HG03135 (cell line): ENCODE results near the gene NOSTRIN.
"Not testable (repeated sequence)": the region's sequence is repeated elsewhere in the genome, so short reads cannot be mapped to it uniquely, and the experiment has no call there.

ENCODE experiments used
- ATAC-seq: cut with Tn5 transposase; IDR thresholded peaks from one replicate; pipeline ENCODE4 v1.9.1; 2021; ENCODE audit warnings: mild to moderate bottlenecking, moderate library complexity; ENCODE audit not compliant: unreplicated experiment

NOSTRIN gene

DNA sequence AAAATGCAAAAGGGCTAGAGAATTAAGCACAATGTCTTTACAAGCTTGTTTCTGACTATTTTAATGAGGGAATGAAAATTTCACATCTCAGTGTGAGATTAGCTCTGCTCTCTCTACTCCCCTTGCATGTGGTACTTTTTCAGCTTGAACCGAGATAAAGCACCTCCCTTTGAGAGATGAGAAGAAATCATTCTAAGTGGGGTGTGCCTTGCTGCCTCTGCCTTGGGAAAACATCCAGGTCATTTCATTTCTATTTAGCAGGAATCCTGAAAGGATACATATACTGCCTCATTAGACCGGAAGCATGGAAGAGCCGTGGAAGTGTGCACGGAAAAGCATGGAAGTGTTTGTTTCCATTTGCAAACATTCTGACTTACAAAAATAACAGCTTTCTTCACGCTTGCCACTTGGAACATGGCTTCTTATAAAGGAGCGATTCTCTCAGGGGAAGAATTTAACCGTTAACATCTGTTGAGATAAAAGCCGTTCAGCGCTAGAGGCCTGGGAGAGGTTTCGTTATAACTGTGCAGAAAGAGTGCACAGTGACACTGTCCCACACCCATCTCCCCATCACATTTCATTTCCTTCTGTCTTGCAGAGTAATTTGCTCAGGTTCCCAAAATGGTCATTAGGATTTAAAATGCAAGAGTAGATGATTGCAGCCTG is 16.7 kb downstream of the NOSTRIN start:
- no peak for ATAC-seq

DNA sequence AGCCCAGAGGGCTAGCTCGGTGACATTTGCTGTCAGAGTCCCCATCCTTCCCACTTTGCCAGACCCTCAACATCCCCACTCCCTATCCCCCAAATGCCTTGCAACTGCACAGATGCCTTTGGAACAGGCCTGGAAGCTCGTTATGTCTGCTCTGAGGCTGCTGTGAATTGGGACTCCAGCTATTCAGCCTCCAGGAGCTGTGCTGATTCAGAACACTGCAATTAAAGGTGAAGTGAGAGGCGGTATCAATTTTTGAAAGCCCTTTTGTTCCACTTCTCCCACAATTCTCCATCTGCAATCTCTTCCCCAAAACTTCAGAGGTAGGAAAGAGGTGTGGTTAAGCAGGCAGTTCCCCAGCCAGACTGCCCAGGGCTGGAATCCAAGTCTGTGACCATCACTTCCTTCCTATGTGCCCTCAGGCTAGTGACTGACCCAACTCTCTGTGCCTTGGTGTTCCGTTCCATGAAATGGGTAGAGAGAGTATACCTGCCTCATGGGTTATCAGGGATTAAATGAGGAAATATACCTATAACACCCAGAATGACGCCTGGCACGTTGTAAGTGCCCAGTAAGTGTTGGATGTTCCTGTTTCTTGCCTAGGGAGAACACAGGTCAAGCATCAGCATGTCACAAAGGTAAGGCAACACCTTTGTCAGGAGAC is 17.5 kb downstream of the NOSTRIN start:
- ATAC-seq: no peak

DNA sequence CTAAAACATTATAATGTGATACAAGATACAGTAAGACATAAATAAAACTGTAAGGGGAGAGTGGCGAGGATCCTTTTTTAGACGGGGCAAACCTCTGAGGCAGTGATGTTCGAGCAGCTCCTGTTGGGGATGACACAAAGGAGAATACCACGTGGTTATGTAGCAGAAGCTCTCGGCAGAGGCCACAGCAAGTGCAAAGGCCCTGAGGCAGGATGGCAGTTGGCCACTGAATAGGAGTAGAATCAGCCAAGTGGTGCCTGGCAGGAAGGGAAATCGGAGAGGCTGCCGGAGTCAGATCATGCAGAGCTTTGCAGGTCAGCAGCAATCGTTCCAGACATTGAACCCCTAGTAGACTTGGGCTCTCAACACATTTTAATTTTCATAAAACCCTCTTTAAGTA is 19.1 kb downstream of the NOSTRIN start:
- no peak for ATAC-seq

DNA sequence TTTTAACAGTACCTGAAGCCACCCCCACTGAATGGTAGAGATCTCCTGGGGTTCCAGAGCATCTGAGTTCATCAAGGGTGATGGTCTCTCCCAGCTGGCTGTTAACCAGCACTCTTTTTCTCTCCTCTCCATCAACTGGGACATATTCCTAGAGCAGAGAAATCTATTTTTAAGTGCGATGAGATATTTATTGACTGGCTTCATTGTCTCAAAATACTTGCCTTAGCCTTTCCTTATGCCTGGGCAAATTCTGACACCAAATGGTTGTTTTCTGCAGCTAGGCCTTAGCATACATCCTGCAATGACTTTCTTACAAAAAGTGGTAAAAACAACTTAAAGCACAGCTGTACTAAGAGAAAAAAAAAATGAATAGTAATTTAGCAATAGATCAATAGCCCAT is 19.6 kb downstream of the NOSTRIN start:
- ATAC-seq: no peak

DNA sequence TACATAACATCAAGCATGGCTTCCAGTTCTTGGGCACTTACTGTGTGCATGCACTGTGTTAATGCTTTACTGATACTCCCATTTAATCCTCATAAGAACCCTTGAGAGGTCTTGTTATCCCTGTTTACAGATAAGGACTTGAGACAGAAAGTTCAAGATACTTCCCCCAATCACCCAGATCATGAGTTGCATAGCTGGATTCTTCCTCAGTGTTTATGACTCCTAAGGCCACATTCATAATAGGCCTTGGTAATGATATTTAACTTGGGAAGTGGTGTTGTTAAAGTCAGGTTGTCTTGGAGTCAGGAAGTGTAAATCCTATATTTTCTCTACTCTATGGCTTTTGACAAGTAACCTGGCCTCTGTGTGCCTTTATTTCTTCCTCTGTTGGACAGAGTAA is 22.7 kb downstream of the NOSTRIN start:
- no peak for ATAC-seq

DNA sequence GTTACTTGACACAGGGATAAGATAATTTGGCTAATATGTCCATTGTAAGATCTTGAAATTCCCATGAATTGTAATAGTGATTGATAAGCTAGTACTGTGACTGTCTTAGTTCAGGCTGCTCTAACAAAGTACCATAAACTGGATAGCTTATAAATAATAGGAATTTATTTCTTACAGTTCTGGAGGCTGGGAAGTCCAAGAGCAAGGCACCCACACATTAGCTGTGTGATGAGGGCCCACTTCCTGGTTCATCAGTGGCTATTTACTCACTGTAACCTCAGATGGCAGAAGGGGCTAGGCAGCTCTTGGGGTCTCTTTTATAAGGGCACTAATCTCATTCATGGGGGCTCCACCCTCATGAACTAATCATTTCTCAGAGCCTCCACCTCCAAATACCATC is 28.5 kb downstream of the NOSTRIN start:
- no peak for ATAC-seq

DNA sequence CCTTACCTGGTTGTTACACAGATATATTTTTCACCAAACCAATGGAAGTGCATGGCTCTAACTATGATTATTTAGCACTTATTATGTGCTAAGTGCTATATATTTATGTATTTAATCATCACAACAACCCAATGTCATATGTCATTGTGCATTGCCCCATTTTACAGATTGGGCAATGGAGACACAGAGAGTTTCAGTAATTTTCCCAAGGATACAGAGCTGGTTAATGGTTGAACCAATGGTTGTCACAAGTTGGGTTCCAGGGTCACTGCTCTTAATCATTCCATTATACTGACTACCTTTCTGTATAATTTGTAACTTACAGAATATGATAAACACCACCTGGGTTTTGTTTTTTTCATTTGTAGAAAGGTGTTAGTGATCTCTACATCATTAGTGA is 29.2 kb downstream of the NOSTRIN start:
- ATAC-seq: no peak

DNA sequence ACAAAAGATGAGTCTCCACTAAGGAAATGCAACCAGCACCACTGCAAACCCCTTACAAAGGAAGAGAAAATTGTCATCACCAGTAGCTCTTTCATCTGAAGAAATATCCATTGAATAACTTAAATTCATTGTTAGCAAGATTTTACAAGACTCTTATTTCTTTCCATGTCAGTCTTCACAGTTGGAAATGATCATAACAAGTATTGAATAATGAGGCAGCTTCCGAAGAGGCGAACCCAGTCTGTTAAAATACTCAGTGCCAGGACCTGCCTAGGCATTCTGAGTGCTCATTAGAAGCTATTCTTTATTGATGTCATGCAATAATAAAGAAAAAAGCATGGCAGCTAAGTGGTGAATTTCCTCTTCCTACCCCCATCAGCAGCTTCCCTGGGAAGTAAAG is 33.5 kb downstream of the NOSTRIN start:
- no peak for ATAC-seq

DNA sequence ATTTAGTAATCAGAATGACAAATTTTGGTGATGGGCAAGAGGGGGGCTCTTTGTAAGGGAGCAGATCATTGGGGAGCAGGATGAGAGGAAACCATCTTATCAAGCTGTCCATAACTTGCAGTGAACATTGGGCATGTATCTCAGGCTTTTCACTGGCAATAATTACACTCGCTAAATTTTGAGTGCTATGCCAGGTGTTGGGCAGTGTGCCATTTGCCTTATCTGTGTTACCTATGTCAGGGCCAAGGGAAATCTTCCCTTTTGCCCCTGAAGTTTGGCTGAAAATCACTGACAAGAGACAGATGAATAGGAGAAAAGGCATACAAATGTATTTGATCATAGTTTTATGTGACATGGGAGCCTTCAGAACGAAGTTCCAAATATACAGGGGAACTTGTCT is 39.0 kb downstream of the NOSTRIN start:
- ATAC-seq: no peak

DNA sequence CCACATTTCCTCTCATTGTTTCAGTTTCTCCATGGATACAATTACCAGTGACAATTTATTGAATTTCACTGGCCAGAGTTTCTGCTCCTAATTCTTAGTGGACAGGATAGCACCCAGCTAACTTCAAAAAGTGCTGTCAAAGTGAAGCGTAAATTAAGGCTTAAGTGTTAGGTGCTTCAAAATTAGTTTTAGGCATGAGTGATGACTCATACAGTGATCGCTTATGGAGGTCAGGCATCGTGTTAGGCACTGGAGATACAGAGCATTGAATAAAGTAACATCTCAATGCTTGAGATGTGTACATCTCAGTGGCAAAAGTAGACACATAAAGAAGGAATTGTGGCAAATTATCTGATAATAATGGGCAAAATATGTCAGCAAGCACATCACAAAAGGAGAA is 40.8 kb downstream of the NOSTRIN start:
- no peak for ATAC-seq

DNA sequence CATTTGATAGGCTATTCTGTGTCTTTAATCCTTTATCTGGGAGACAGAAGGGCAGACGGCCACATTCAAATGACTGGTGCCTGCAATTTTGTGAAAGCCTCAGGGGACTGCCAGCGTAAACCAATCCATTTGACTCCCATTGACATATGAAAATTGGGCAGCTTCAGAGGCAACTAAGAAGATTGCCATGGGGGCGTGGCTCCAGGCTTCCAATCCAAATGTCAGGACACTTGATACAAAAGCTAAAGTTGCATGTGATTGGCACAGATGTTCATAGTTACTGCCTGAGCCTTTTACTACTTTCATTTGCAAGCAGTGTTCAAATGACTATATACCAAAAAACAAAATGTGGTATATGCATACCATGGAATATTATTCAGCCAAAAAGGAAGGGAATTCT is 45.8 kb downstream of the NOSTRIN start:
- no peak for ATAC-seq

DNA sequence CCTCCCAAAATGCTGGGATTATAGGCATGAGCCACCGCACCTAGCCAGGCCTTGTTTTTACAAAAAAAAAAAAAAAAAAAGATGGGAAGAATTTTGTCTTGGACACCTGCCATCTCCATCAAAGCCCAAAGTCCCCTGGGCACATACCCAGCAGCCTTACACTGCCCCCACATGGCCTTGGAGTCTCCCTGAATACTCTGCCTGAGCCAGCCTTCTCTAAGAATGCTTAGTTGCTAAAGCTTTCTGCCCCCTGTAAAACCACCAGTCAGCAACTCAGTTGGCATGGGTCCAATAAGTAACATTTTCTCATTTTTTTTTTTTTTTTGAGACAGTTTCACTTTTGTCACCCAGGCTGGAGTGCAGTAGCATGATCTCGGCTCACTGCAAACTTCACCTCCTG is 47.2 kb downstream of the NOSTRIN start:
- no peak for ATAC-seq

DNA sequence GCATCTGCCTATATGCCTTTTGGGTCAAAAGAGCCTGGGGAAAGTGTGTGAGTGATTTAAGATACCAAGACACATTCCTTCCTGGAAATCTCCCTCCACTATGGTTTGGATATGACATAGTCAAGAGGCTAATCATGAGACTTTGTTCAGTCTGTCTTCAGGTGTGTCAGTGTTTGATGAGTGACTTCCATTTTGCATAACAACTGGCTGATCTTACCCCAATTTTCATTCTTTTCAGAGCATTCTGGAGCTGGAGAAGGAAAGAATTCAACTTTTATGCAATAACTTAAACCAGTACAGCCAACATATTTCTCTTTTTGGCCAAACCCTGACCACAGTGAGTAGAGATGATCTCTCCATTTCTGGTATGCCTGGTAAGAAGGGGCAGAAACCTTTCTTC is 48.4 kb downstream of the NOSTRIN start:
- no peak for ATAC-seq

DNA sequence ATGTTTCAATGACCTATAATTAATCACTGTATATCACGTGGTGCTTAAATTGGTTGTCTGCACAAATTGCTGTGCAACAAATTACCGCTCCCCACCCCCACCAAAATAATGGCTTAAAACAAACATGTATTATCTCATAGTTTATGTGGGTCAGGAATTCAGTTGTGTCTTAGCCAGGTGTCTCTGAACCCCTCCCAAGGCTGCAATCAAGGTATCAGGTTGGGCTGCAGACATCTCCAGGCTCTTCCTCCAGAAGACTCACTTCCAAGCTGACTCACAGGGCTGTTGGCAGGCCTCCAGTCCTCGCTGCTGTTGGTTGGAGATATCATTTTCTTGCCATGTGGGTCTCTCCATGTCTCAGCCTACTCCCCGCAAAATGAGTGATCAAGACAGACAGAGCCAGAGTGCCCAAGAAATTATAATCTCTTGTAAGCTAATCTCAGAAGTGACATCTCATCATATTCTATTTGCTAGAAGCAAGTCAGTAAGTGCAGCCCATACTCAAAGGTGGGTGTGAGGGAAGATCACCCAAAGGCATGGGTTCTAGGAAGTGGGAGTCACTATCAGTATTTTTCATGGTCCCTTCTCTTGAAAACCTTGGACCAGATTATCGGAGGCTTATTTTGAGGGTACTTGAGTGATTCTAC is 49.4 kb downstream of the NOSTRIN start:
- no peak for ATAC-seq

DNA sequence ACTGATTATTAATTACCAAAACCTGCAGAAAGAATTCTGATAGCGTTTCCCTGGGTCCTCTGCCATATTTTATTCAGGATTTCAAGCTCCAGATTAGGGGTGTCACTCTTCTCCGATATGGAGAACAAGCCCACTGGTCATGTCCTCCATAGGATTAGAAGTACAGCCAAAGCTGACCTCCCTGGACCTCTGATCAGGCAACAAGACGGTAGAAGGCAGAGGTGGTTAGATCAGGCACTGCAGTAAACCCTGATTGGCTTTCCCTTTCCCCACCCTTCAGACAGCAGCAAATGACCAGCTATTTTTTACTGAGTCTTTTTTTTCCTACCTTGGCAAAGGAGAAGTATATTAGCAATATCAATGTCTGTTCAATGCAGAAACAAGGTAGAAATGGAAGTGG is 50.0 kb downstream of the NOSTRIN start:
- ATAC-seq: no peak

DNA sequence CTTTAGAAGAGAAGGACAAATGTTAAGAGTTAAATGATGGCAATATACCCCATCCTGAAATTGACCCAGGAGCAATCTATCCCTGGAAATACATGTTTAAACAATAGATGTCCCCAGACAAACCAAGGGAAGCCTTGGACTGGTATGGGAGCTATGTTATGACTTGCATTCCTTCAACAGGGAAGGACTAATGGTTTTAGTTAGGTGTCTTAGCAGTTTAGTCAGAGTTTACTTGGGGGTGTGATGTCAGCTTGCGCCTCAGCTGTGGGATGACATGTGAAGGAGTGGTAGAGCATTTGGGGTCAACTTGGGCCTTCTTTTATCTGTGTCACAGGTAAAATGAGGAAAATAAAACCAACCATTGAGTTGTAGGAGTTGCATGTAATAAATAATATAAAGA is 51.0 kb downstream of the NOSTRIN start:
- no peak for ATAC-seq

DNA sequence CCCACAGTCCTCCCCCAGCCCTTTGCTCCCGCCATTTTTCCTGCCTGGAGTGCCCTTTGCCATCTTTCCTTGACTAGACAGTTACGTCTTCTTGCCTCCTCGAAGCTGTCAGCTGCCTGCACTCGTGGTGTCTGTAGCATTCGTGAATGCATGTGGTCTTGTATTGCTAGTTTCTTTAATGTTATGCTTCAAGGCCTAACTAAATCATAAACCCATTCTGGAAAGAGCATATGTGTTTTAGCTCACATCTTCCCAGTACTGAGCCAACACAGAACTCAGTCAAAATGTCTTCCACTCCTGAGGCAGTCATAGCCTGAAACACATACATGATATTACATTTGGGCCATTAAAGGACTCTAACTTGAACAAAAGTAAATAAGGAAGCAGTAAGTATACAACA is 52.2 kb downstream of the NOSTRIN start:
- ATAC-seq: no peak

DNA sequence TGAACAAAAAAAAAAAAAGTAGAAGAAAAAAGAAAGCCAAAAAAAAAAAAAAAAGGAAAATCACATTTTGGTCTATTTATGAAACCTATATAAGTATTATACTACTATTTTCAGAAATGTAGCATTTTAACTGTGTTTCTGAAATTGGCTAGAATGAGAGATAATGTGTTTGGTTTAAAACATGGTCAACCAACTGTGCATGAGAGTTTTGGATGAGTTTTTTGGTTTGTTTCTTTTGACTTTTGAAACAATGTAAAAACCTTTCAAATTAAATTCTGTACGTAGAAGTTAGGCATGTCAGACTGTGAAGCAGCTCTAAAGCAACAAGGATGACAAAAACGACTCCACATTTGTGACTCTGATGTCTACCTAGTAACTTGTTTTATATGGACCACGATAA is 53.2 kb downstream of the NOSTRIN start:
- ATAC-seq: no peak

DNA sequence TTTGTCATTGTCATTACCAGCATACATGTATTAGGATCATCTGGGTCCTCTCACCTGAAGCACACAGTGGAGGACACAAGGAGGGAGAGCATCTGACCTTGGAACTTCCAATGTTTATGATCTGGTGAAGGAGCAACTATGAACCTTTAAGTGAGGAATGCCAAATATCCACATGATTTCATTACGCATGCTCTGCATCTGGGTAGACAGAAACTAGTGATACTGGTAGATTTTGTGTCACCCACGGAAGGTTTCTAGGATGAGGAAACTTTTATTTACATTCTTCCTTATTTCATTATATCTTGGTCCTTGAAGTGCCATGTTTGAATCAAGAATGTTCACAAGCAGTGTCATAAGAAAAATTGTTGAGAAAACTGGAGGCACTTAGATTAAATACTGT is 55.7 kb downstream of the NOSTRIN start:
- no peak for ATAC-seq

DNA sequence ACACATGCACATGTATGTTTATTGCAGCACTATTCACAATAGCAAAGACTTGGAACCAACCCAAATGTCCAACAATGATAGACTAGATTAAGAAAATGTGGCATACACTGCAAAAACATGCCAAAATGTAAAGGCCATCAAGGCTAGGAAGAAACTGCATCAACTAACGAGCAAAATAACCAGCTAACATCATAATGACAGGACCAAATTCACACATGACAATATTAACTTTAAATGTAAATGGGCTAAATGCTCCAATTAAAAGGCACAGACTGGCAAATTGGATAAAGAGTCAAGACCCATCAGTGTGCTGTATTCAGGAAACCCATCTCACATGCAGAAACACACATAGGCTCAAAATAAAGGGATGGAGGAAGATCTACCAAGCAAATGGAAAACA is 64.7 kb downstream of the NOSTRIN start:
- not testable (repeated sequence) for ATAC-seq

DNA sequence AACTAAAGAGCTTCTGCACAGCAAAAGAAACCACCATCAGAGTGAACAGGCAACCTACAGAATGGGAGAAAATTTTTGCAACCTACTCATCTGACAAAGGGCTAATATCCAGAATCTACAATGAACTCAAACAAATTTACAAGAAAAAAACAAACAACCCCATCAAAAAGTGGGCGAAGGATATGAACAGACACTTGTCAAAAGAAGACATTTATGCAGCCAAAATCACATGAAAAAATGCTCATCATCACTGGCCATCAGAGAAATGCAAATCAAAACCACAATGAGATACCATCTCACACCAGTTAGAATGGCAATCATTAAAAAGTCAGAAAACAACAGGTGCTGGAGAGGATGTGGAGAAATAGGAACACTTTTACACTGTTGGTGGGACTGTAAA is 67.9 kb downstream of the NOSTRIN start:
- not testable (repeated sequence) for ATAC-seq

DNA sequence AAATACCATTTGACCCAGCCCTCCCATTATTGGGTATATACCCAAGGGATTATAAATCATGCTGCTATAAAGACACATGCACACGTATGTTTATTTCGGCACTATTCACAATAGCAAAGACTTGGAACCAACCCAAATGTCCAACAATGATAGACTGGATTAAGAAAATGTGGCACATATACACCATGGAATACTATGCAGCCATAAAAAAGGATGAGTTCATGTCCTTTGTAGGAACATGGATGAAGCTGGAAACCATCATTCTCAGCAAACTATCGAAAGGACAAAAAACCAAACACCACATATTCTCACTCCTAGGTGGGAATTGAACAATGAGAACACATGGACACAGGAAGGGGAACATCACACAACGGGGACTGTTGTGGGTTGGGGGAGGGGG is 68.4 kb downstream of the NOSTRIN start:
- not testable (repeated sequence) for ATAC-seq
